ENCODE measurements around the gene MREG.

GRCh38 chr2:215900203-215900611 lies 113.1 kb downstream of the MREG start:
- TF ChIP-seq EZH2phosphoT487 (IDR thresholded peaks at IDR 0.05; ENCODE audit: insufficient read depth, low read depth) (no peak), EZH2 (IDR thresholded peaks at IDR 0.05; ENCODE audit: insufficient read depth, poor library complexity, severe bottlenecking) (no peak)
